Neural cell (in vitro differentiated cells): Measurements from ENCODE around the gene PADI4. TPM values are rescaled to one million over a fixed set of nuclear protein-coding genes. Genes with fewer than 3 reads are reported as not detected.

Source experiments
- H2AFZ ChIP-seq: fragments of 200-600, 300-800 bp; sonication (generic), shearing (Covaris generic); 2 replicates; pipeline ENCODE4 v1.6.0; 2014; ENCODE audit warnings: low read depth, mild to moderate bottlenecking, antibody characterized with exemption, low read length, moderate library complexity
- H3F3A ChIP-seq: fragments of 200-600 bp; shearing (Covaris generic); 2 replicates; pipeline ENCODE4 v1.6.1; 2016; ENCODE audit warnings: mild to moderate bottlenecking, moderate library complexity, mixed read lengths, antibody characterized with exemption, low read length; ENCODE audit not compliant: insufficient read depth, poor library complexity, severe bottlenecking
- H3K27ac ChIP-seq: fragments of 200-600, 300-800 bp; sonication (generic), shearing (Covaris generic); 2 replicates; pipeline ENCODE4 v1.5.1; 2014; ENCODE audit warnings: mild to moderate bottlenecking, low read length, moderate library complexity
- H3K27me3 ChIP-seq: fragments of 300-800, 200-600 bp; sonication (generic), shearing (Covaris generic); 2 replicates; pipeline ENCODE4 v1.6.0; 2014; ENCODE audit warnings: mild to moderate bottlenecking, low read depth, low read length, moderate library complexity; ENCODE audit not compliant: insufficient read depth
- H3K36me3 ChIP-seq: fragments of 300-800, 200-600 bp; sonication (generic), shearing (Covaris generic); 2 replicates; pipeline ENCODE4 v1.5.1; 2014; ENCODE audit warnings: mild to moderate bottlenecking, antibody characterized with exemption, low read length, moderate library complexity; ENCODE audit not compliant: insufficient read depth
- H3K4me2 ChIP-seq: fragments of 300-800, 200-600 bp; sonication (generic), shearing (Covaris generic); 2 replicates; pipeline ENCODE4 v1.6.0; 2014; ENCODE audit warnings: mild to moderate bottlenecking, low read length
- H3K4me3 ChIP-seq: fragments of 300-800, 200-600 bp; sonication (generic), shearing (Covaris generic); 2 replicates; pipeline ENCODE4 v1.5.1; 2014; ENCODE audit warnings: mild to moderate bottlenecking, low read length, moderate library complexity
- H3K79me2 ChIP-seq: fragments of 200-600 bp; shearing (Covaris generic); replicated peaks from 2 replicates; pipeline ENCODE4 v1.6.0; 2014; ENCODE audit warnings: mild to moderate bottlenecking, low read length, moderate library complexity; ENCODE audit not compliant: insufficient read depth
- H3K9ac ChIP-seq: fragments of 300-800, 200-600 bp; sonication (generic), shearing (Covaris generic); 2 replicates; pipeline ENCODE4 v1.6.1; 2016; ENCODE audit warnings: mild to moderate bottlenecking, low read length, mixed read lengths
- H3K9me2 ChIP-seq: fragments of 200-600 bp; shearing (Covaris generic); 2 replicates; pipeline ENCODE4 v1.6.1; 2016; ENCODE audit warnings: mild to moderate bottlenecking, low read length, mixed read lengths; ENCODE audit not compliant: insufficient read depth
- H3K9me3 ChIP-seq: fragments of 200-600, 300-800 bp; sonication (generic), shearing (Covaris generic); 2 replicates; pipeline ENCODE4 v1.6.1; 2016; ENCODE audit warnings: mild to moderate bottlenecking, mixed run types, low read length, moderate library complexity, mixed read lengths
- H4K20me1 ChIP-seq: fragments of 200-600 bp; shearing (Covaris generic); 2 replicates; pipeline ENCODE4 v1.6.1; 2016; ENCODE audit warnings: mild to moderate bottlenecking, mixed run types; ENCODE audit not compliant: insufficient read depth
- CTCF ChIP-seq: fragments of 450-650 bp; IDR thresholded peaks from 2 replicates; pipeline ENCODE4 v1.5.1; 2014; ENCODE audit warnings: antibody characterized with exemption, mild to moderate bottlenecking, moderate library complexity; ENCODE audit not compliant: poor library complexity, severe bottlenecking
- EP300 ChIP-seq: fragments of 450-650 bp; conservative IDR thresholded peaks from 2 replicates; pipeline ENCODE4 v1.6.1; 2014; ENCODE audit warnings: antibody characterized with exemption, mild to moderate bottlenecking, moderate library complexity; ENCODE audit not compliant: poor library complexity, severe bottlenecking
- EZH2 ChIP-seq: fragments of 200-600, 300-800 bp; shearing (Covaris generic), sonication (generic); IDR thresholded peaks from 2 replicates; pipeline ENCODE4 v1.6.1; 2014; ENCODE audit warnings: antibody characterized with exemption, low read length, borderline replicate concordance, mild to moderate bottlenecking; ENCODE audit not compliant: insufficient read depth, poor library complexity, severe bottlenecking
- MXI1 ChIP-seq: fragments of 450-650 bp; conservative IDR thresholded peaks from 2 replicates; pipeline ENCODE4 v1.6.1; 2014; ENCODE audit warnings: antibody characterized with exemption, mild to moderate bottlenecking; ENCODE audit not compliant: poor library complexity, severe bottlenecking
- POLR2AphosphoS5 ChIP-seq: IDR thresholded peaks from 2 replicates; pipeline ENCODE4 v1.6.1; 2012
- RAD21 ChIP-seq: fragments of 450-650 bp; conservative IDR thresholded peaks from 2 replicates; pipeline ENCODE4 v1.6.1; 2014; ENCODE audit warnings: antibody characterized with exemption, mild to moderate bottlenecking, moderate library complexity
- SMC3 ChIP-seq: fragments of 450-650 bp; conservative IDR thresholded peaks from 2 replicates; pipeline ENCODE4 v1.6.1; 2014; ENCODE audit warnings: antibody characterized with exemption, mild to moderate bottlenecking, moderate library complexity; ENCODE audit not compliant: poor library complexity
- TAF1 ChIP-seq: IDR thresholded peaks from 2 replicates; pipeline ENCODE4 v1.6.1; 2012; ENCODE audit warnings: low read depth
- polyA plus RNA-seq: library from polyadenylated mRNA; depleted of rRNA; stranded (reverse); fragments of >200 nt; gene quantifications from 2 replicates; pipeline ENCODE4 v1.2.3, GENCODE V29; 2014
- TF ChIP-seq, protein P1 (sequence below): IDR thresholded peaks from 2 replicates; pipeline ENCODE4 v1.6.1; 2012; ENCODE audit warnings: borderline replicate concordance

The PADI4 gene
- polyA plus RNA-seq, 1 donor from 2014 or later: not detected

- no peak overlapping the region for H3K9ac ChIP-seq
- no peaks in the 10 kb centered on the region for H3K9me3 ChIP-seq
- H2AFZ ChIP-seq: no peak overlapping the region
- no peaks in the 10 kb centered on the region for H3F3A ChIP-seq
- no peak overlapping the region for H3K27ac ChIP-seq
- H3K36me3 ChIP-seq: no peaks in the 10 kb centered on the region
- H3K9me2 ChIP-seq: no peaks in the 10 kb centered on the region
- no peaks in the 10 kb centered on the region for H4K20me1 ChIP-seq
- TF ChIP-seq, protein P1, sequence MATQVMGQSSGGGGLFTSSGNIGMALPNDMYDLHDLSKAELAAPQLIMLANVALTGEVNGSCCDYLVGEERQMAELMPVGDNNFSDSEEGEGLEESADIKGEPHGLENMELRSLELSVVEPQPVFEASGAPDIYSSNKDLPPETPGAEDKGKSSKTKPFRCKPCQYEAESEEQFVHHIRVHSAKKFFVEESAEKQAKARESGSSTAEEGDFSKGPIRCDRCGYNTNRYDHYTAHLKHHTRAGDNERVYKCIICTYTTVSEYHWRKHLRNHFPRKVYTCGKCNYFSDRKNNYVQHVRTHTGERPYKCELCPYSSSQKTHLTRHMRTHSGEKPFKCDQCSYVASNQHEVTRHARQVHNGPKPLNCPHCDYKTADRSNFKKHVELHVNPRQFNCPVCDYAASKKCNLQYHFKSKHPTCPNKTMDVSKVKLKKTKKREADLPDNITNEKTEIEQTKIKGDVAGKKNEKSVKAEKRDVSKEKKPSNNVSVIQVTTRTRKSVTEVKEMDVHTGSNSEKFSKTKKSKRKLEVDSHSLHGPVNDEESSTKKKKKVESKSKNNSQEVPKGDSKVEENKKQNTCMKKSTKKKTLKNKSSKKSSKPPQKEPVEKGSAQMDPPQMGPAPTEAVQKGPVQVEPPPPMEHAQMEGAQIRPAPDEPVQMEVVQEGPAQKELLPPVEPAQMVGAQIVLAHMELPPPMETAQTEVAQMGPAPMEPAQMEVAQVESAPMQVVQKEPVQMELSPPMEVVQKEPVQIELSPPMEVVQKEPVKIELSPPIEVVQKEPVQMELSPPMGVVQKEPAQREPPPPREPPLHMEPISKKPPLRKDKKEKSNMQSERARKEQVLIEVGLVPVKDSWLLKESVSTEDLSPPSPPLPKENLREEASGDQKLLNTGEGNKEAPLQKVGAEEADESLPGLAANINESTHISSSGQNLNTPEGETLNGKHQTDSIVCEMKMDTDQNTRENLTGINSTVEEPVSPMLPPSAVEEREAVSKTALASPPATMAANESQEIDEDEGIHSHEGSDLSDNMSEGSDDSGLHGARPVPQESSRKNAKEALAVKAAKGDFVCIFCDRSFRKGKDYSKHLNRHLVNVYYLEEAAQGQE: no peak
- TF ChIP-seq POLR2AphosphoS5 (no peak), TAF1 (no peak), CTCF (no peak), EZH2 (no peak), MXI1 (no peak), SMC3 (no peak), RAD21 (no peak), EP300 (no peak)
- H3K4me3 ChIP-seq: no peak overlapping the region
- no peaks in the 10 kb centered on the region for H3K79me2 ChIP-seq
- H3K4me2 ChIP-seq: no peak overlapping the region
- no peaks in the 10 kb centered on the region for H3K27me3 ChIP-seq
Measured at GRCh38 chr1:17315542-17316130, 7.6 kb downstream of the PADI4 start.

- Histone ChIP-seq H3K36me3 (no peaks in the 10 kb centered on the region), H4K20me1 (no peaks in the 10 kb centered on the region), H3K4me2 (no peak overlapping the region), H3K9me2 (no peaks in the 10 kb centered on the region), H3K27ac (no peak overlapping the region), H3K9ac (no peak overlapping the region), H3F3A (no peaks in the 10 kb centered on the region), H3K79me2 (no peaks in the 10 kb centered on the region), H3K27me3 (no peaks in the 10 kb centered on the region), H3K9me3 (no peaks in the 10 kb centered on the region), H3K4me3 (no peak overlapping the region), H2AFZ (no peak overlapping the region)
- TF ChIP-seq CTCF (no peak), TAF1 (no peak), EP300 (no peak), POLR2AphosphoS5 (no peak), RAD21 (no peak), MXI1 (no peak), EZH2 (no peak), SMC3 (no peak)
- TF ChIP-seq, protein P1: no peak
Measured at GRCh38 chr1:17316704-17317103, 8.7 kb downstream of the PADI4 start.
